HTR-8/SVneo (cell line): ENCODE measurements around the gene ETF1.

Source experiments
- DNase-seq: peaks from one replicate; pipeline ENCODE4 v3.0.0; 2011; ENCODE audit warnings: low spot score, mixed read lengths; ENCODE audit not compliant: insufficient read length
- FAIRE-seq: peaks from 2 replicates; lab custom pipeline; 2011; peaks lifted over from hg19 to GRCh38; lab: Jason Lieb, UNC

Gene ETF1

DNA sequence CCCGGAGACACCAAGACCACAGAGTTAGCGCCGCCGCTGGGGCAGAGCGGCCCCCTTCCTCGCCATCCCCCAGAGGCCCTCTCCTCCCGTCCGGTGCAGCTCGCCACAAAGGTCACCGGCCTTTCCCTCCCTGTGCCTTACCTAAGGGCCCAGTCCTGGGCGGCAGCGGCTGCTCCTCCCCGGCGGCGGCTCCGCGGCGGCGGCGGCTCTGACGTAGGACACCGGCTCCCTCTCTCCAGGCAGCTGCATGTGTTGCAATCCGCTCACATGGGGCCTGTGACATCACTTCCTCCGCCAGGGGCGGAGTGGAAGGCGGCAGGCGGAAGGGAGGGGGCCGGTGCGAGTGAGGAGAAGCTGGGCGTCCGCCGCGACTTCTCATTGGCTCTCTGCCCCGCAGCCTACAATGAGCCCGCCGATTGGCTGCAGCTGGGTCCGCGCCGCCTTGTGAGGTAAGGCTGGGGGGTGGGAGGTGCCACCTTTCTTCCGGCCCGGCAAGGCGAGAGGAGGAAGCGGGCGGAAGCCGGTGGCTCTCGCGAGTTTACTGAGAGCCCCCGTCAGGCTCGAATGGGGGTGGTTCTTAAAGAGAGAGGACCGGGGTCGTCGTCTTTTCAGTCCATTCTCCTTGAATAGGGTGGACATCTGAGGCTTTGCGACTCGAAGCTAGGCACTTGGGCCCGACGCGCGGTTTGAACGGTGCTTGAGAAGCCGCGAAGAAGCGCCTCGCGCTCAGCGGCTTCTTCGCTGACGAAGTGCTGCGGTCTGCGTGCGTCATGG lies at the start of gene ETF1:
Gene ETF1 (minus strand): TSS at position 281 of the 774 bp plus-strand sequence. CDS start 318 bp downstream, outside the sequence.
- FAIRE-seq (peak; percentile 97), DNase-seq (peak; percentile 97)

DNA sequence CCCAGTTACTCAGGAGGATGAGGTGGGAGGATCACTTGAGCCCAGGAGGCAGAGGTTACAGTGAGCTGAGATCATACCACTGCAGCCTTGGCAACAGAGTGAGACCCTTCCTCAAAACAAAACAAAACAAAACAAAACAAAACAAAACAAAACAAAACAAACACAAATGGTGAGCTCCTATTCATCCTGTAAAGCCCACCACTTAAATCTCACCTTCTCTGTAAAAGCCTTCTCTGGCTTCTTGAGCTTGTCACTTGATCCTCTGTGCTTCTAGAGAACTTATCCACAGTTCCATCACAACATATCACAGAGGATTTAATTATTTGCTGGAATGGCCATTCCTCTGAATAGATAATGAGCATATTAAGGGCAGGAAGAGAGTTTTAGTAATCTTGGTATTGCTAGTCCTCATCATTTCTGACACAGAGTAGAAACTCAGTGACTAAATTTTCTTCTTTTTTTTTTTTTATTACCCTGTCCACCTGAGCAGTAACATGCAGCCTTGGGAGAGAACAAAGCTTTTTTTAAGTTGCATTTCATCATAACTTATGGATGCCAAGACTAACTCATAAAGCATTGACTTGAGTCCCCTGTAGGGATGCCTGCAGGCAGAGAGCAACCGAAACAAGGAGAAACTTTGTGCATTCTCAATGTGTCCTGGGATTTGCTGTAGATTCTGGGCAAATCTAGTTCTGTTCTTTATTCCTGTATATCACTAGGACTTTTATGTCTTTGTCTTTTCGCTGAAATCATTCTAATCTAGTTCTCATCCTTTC lies 45.2 kb upstream of the ETF1 start:
- FAIRE-seq (no peak), DNase-seq (no peak)

DNA sequence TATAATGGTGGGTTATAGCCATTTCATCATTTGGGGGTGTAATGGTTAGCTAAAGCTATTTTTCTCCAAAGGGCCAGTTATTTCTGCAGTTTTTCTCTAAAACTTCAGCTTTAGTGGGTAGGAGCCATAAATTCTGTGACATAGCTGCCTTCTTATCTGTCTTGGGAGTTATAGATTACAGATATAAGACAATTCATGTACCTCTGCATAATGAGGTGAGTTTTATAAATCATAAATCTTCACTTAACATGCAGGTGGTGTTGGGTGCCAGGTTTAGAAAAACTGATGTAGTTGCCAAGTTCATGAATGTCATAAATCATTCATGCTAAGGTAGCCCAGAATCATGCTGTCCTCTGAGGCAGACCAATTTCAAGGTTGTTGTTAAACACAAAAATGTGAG lies 42.1 kb upstream of the ETF1 start:
- FAIRE-seq (no peak), DNase-seq (no peak)

DNA sequence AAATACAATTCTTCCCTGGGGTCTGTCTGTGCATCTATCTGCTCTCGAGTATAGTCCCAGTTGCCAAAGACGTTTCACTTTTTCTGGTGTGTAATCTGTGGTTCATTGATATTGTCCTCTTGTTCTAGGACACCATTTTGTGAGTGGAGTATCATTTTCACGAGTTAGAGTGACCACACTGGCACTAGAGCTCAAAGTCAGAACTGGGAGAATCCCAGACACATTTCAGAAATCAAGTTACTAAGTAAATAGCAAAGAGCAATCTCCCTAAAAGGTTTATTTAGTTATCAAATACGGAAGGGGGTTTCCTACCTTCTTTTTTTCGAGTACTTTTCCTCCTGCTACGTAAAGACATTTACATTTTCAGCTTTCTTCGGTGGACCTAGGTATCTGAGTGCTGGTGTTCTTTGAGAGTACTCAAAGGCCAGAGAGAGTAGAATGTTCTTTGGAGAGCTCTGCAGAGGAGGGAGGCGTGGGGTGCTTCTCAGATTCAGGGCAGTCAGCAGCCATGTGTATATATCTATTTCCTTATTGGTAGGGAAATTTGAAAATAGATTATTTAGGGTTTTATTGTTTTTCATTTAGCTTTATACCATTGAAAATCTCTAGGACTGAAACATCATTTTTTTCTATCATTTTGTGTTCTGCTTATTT lies 41.1 kb upstream of the ETF1 start:
- DNase-seq (no peak), FAIRE-seq (no peak)

DNA sequence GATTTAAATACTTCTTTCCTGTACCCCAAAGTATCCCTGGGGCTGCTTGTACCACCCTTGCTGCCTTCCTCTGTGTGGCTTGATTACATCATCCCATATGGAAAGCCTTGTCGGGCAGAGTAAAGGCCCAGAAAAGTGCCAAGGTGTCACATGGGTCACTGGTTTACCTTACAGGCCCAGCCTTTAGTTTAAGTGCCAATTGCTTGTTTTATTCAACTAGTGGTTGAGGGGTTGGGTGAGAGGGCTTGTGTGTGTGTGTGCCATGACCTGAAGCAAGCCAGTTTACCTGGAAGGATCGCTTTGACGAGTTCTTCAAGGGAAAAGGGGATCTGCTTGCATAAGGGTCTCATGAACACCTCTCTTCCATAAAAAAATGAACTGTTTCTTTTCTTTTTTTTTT lies 39.9 kb upstream of the ETF1 start:
- FAIRE-seq (no peak), DNase-seq (no peak)

GRCh38 chr5:138580777-138581176 lies 37.7 kb upstream of the ETF1 start:
- DNase-seq = no peak
- FAIRE-seq = no peak

GRCh38 chr5:138580001-138580400 lies 37.0 kb upstream of the ETF1 start:
- no peak for FAIRE-seq
- DNase-seq = no peak

- FAIRE-seq = no peak
- DNase-seq = no peak
These were observed 36.5 kb upstream of the ETF1 start for GRCh38 chr5:138579517-138579863.

DNA sequence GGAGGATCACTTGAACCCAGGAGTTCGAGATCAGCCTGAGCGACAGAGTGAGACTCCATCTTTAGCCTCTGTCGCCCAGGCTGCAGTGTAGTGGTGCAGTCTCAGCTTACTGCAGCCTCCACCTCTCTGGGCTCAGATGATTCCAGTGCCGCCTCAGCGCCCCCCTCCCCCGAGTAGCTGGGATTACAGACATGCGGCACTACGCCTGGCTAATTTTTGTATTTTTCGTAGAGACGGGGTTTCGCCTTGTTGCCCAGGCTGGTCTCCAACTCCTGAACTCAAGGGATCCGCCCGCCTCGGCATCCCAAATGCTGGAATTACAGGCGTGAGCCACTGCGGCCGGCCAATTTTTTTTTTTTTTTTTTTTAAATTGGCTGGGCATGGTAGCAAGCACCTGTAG lies 34.4 kb upstream of the ETF1 start:
- DNase-seq = no peak
- no peak for FAIRE-seq

GRCh38 chr5:138575194-138576015 lies 32.4 kb upstream of the ETF1 start, which contains the start of gene HSPA9:
Gene HSPA9 (minus strand): TSS chr5:138575401. CDS start chr5:138575318, 83 bp downstream.
- DNase-seq (peak; percentile 99), FAIRE-seq (peak; percentile 94)

GRCh38 chr5:138574744-138575193 lies 31.7 kb upstream of the ETF1 start:
- DNase-seq (peak; percentile 29), FAIRE-seq (no peak)

GRCh38 chr5:138573949-138574670 lies 31.1 kb upstream of the ETF1 start:
- DNase-seq = no peak
- no peak for FAIRE-seq

GRCh38 chr5:138573223-138573622 lies 30.2 kb upstream of the ETF1 start:
- no peak for FAIRE-seq
- DNase-seq = no peak

DNA sequence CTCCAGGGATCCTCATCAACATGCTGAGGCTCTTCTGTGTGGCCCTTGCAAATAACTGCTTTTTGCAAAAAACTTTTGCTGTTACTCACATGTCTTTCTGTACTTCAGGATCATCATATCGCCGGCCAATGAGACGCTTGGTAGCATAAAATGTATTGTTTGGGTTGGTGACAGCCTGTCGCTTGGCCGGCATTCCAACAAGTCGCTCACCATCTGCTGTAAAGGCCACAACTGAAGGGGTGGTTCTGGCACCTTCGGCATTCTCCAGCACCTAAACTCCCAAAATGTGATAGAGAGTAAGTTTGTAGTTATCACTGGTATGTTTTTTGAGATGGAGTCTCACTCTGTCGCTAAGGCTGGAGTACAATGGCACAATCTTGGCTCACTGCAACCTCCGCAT lies 27.8 kb upstream of the ETF1 start:
- DNase-seq (no peak), FAIRE-seq (no peak)

- FAIRE-seq (no peak), DNase-seq (no peak)
These were observed 26.7 kb upstream of the ETF1 start for GRCh38 chr5:138569782-138570181.

DNA sequence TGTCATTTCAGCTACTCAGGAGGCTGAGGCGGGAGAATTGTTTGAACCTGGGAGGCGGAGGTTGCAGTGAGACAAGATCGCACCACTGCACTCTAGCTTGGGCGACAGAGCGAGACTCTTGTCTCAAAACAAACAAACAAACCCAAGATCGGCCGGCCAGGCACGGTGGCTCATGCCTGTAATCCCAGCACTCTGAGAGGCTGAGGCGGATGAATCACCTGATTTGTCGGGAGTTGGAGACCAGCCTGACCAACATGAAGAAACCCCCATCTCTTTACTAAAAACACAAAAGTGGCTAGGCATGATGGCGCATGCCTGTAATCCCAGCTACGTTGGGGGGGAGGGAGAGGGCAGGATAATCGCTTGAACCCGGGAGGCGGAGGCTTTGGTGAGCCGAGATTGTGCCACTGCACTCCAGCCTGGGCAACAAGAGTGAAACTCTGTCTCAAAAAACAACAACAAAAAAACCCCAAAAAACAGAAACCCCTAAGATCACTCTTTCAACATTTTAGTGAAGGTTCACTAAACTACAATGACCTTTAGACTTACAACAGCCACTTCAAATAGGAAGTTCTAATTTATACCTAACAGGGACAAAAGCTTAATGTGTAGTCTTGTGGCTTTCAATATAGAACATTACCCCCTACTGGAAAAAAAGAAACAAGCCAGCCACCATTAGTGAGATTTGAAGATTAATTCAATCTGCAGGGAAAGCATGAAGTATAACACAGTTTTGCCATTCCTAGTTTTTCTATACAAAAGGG lies 25.2 kb upstream of the ETF1 start:
- DNase-seq (no peak), FAIRE-seq (no peak)

GRCh38 chr5:138566792-138567191 lies 23.8 kb upstream of the ETF1 start:
- FAIRE-seq (no peak), DNase-seq (no peak)

DNA sequence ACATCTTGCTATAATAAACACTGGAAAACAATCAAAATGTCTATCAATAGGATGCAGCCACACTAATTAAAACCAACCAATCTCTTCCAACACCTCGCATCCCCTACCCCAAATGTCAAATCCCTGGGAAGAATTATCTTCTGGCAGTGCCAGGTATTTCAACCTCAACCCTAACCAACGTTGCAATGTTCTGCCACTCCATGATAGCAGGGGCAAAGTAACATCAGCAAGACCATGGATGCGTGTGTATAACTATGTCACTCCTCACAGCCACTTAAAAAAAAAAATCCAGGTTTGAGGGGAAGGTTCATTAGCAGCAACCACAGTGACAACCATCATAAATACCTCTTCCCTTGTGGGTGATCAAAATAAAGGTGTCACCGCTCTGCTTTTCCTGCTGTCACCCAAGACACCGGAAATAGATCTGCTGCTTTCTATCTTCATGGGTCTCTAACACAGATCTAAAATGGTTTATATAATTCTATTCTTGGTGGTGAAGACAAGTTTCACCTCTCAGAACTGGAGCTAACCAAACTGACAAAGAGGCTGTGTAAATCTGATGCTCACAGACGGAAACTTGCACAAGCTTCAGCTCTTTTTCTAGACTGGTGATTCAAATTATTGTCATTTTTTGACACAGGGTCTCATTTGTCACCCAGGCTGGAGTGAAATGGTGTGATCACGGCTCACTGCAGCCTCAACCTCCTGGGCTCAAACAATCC lies 22.2 kb upstream of the ETF1 start:
- DNase-seq = no peak

More for the DNA sequence above, 22.2 kb upstream of the ETF1 start:
- FAIRE-seq = no peak
